Bronchial epithelial cell (primary cell): ENCODE measurements around the gene RUVBL2. TPM values are rescaled to one million over a fixed set of nuclear protein-coding genes. Genes with fewer than 3 reads are reported as not detected.
"Not testable (repeated sequence)": the region's sequence is repeated elsewhere in the genome, so short reads cannot be mapped to it uniquely, and the experiment has no call there.

Source experiments
- DNase-seq: peaks from one replicate; pipeline ENCODE4 v3.0.0-alpha.2; 2010; ENCODE audit warnings: low read depth
- FAIRE-seq: peaks from 2 replicates; lab custom pipeline; 2011; peaks lifted over from hg19 to GRCh38; lab: Jason Lieb, UNC
- H3K27me3 ChIP-seq: 2 replicates; pipeline ENCODE4 v1.5.1; 2011; ENCODE audit warnings: low read length; ENCODE audit not compliant: control insufficient read depth, insufficient read depth
- H3K36me3 ChIP-seq: 2 replicates; pipeline ENCODE4 v1.5.1; 2011; ENCODE audit warnings: low read length; ENCODE audit not compliant: control insufficient read depth, insufficient read depth
- H3K4me3 ChIP-seq: 2 replicates; pipeline ENCODE4 v1.5.1; 2011; ENCODE audit warnings: mild to moderate bottlenecking, low read depth, low read length, control low read depth
- CTCF ChIP-seq: IDR thresholded peaks from 2 replicates; pipeline ENCODE4 v1.5.1; 2011; ENCODE audit warnings: mild to moderate bottlenecking, moderate library complexity, low read length, control low read depth, inconsistent platforms; ENCODE audit not compliant: insufficient read depth, severe bottlenecking
- total RNA-seq: library from RNA; depleted of rRNA; stranded (reverse); fragments of >200 nt; gene quantifications from 2 replicates; pipeline ENCODE4 v1.2.1, GENCODE V29; 2014

The RUVBL2 gene
- total RNA-seq, 1 donor from 2014 or later: 267 TPM

GRCh38 chr19:49050376-49051033 lies 56.8 kb downstream of the RUVBL2 start:
- DNase-seq: peak; percentile 83
- not testable (repeated sequence) for FAIRE-seq, H3K4me3 ChIP-seq, H3K27me3 ChIP-seq, H3K36me3 ChIP-seq

GRCh38 chr19:49056101-49056901 lies 62.6 kb downstream of the RUVBL2 start:
- Histone ChIP-seq H3K36me3 (peaks cover 2% of the 10 kb centered on the region), H3K27me3 (no peaks in the 10 kb centered on the region), H3K4me3 (peak overlapping the region; percentile 57)
- peak; percentile 43 for TF ChIP-seq CTCF
- peak; percentile 57 for DNase-seq
- FAIRE-seq: peak; percentile 55

- not testable (repeated sequence) for H3K36me3 ChIP-seq, DNase-seq, H3K27me3 ChIP-seq, FAIRE-seq
- H3K4me3 ChIP-seq: peak overlapping the region; percentile 57
These were observed 63.4 kb downstream of the RUVBL2 start for GRCh38 chr19:49056902-49057596.

- no peak for TF ChIP-seq CTCF
- Histone ChIP-seq H3K27me3 (no peaks in the 10 kb centered on the region), H3K36me3 (peaks cover 2% of the 10 kb centered on the region), H3K4me3 (peak within 1 kb of the TSS; percentile 57)
- no peak for FAIRE-seq
- peak; percentile 60 for DNase-seq
These were observed 64.0 kb downstream of the RUVBL2 start, which contains the start of gene CGB7 for GRCh38 chr19:49057636-49058234. Gene CGB7, minus strand, starts transcription at chr19:49057749. Its CDS starts 2,374 bp downstream, at chr19:49055375.

- Histone ChIP-seq H3K27me3 (no peaks in the 10 kb centered on the region), H3K4me3 (no peak overlapping the region), H3K36me3 (peaks cover 2% of the 10 kb centered on the region)
- no peak for FAIRE-seq
- DNase-seq: peak; percentile 54
- no peak for TF ChIP-seq CTCF
These were observed 64.9 kb downstream of the RUVBL2 start for GRCh38 chr19:49058562-49058961.

GRCh38 chr19:49059053-49059452 lies 65.4 kb downstream of the RUVBL2 start:
- no peak overlapping the region for H3K4me3 ChIP-seq
- FAIRE-seq: no peak
- H3K27me3 ChIP-seq: no peaks in the 10 kb centered on the region
- peaks cover 2% of the 10 kb centered on the region for H3K36me3 ChIP-seq
- DNase-seq: no peak
- no peak for TF ChIP-seq CTCF
